ENCODE data around the gene ISG20L2.

Gene ISG20L2

GRCh38 chr1:156727926-156728598, 504 bp downstream of the ISG20L2 start, which contains the start of gene METTL25B:
Gene METTL25B (plus strand): TSS chr1:156728469. CDS start chr1:156729105, 636 bp downstream.
- Histone ChIP-seq H3K27me3 (replicated peaks; ENCODE audit: insufficient read depth, low read length) (no peaks in the 10 kb centered on the region), H3K79me2 (ENCODE audit: low read length) (peaks cover 67% of the 10 kb centered on the region), H3K9me3 (replicated peaks; ENCODE audit: insufficient read depth, low read length) (no peaks in the 10 kb centered on the region), H2AFZ (ENCODE audit: low read length) (peak within 1 kb of the TSS; percentile 90), H3K27ac (ENCODE audit: low read length) (peak within 1 kb of the TSS; percentile 56), H4K20me1 (ENCODE audit: insufficient read depth, low read length) (peaks cover 21% of the 10 kb centered on the region), H3K36me3 (replicated peaks; ENCODE audit: insufficient read depth, low read length) (peaks cover 14% of the 10 kb centered on the region), H3K4me1 (ENCODE audit: low read length) (peaks cover 16% of the 10 kb centered on the region), H3K4me3 (ENCODE audit: low read length) (peak within 1 kb of the TSS; percentile 95), H3K9me2 (replicated peaks; ENCODE audit: insufficient read depth, low read length) (no peaks in the 10 kb centered on the region), H3K4me2 (ENCODE audit: low read depth, low read length) (peak within 1 kb of the TSS; percentile 97), H3F3A (ENCODE audit: insufficient read depth, low read length) (peaks cover 32% of the 10 kb centered on the region), H3K9ac (ENCODE audit: low read length) (peak within 1 kb of the TSS; percentile 85)
- TF ChIP-seq EZH2 (optimal IDR thresholded peaks at IDR 0.05; ENCODE audit: low read depth, low read length): no peak
- DNase-seq: peak; percentile 93

DNA sequence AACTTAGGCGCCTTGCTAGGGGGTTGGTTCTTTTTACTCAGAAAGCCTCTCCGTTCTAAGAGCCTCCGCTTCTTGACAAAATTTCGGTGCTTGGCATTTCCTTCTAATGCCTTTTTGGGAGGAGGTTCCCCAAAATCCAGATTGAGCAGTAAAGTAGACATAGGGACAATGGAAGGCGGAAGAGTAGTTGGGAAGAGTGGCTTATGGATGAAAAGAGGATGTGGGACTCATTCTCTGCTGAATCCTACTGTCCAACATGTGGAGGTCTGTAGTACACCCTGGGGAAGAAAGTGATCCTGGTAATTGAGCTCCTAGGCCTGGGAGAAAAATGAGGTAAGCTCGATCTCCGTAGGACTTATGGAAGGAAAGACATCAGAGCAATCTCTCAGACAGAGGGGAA, 1.1 kb downstream of the ISG20L2 start:
- Histone ChIP-seq H3K4me2 (ENCODE audit: low read depth, low read length) (peak overlapping the region; percentile 97), H2AFZ (ENCODE audit: low read length) (no peak overlapping the region), H3F3A (ENCODE audit: insufficient read depth, low read length) (peaks cover 32% of the 10 kb centered on the region), H3K9me3 (replicated peaks; ENCODE audit: insufficient read depth, low read length) (no peaks in the 10 kb centered on the region), H3K27me3 (replicated peaks; ENCODE audit: insufficient read depth, low read length) (no peaks in the 10 kb centered on the region), H4K20me1 (ENCODE audit: insufficient read depth, low read length) (peaks cover 21% of the 10 kb centered on the region), H3K9me2 (replicated peaks; ENCODE audit: insufficient read depth, low read length) (no peaks in the 10 kb centered on the region), H3K36me3 (replicated peaks; ENCODE audit: insufficient read depth, low read length) (peaks cover 19% of the 10 kb centered on the region), H3K4me3 (ENCODE audit: low read length) (peak overlapping the region; percentile 95), H3K9ac (ENCODE audit: low read length) (peak overlapping the region; percentile 85), H3K4me1 (ENCODE audit: low read length) (peaks cover 16% of the 10 kb centered on the region), H3K27ac (ENCODE audit: low read length) (peak overlapping the region; percentile 56; the same call in 1 of the 2 replicates), H3K79me2 (ENCODE audit: low read length) (peaks cover 73% of the 10 kb centered on the region)
- TF ChIP-seq EZH2phosphoT487 (IDR thresholded peaks at IDR 0.05; ENCODE audit: low read length): no peak
- TF ChIP-seq CTCF (IDR thresholded peaks at IDR 0.05; ENCODE audit: low read length): no peak
- no peak for TF ChIP-seq EZH2 (optimal IDR thresholded peaks at IDR 0.05; ENCODE audit: low read depth, low read length)
- DNase-seq: no peak

DNA sequence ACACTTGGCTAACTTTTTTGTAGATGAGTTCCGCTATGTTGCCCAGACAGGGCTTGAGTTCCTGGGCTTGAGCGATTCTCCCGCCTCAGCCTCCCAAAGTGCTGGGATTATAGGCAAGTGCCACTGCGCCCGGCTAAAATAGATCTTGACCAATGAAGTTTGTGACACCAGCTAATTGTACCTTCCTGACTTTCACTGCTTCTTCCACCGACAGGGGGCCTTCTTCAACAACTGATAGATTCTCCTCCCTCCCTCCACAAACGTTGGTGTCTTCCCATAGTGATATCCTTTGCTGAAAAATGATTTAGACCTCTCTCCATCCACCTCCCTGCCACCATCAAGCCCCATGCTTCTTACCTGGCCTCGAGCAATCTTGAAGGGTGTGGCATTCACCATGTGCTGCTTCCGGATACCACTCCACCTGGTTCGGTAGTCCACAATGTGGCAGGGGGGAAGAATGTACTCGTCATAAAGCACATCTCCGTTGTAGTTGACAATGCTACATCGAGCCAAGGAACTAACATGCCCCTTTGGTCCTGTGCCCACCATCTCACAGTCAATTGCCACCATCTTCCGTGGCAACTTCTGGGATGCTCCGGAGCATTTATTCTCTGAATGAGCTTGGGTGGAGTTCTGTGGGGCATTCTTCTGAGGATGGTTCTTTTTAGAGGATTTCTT, 1.9 kb downstream of the ISG20L2 start:
- H3K27ac ChIP-seq (ENCODE audit: low read length): peak overlapping the region; percentile 56; the same call in 1 of the 2 replicates
- no peaks in the 10 kb centered on the region for H3K27me3 ChIP-seq (replicated peaks; ENCODE audit: insufficient read depth, low read length)
- peak overlapping the region; percentile 85; the same call in 1 of the 2 replicates for H3K9ac ChIP-seq (ENCODE audit: low read length)
- peak; percentile 84 for DNase-seq
- H3K9me2 ChIP-seq (replicated peaks; ENCODE audit: insufficient read depth, low read length): no peaks in the 10 kb centered on the region
- peaks cover 32% of the 10 kb centered on the region for H3F3A ChIP-seq (ENCODE audit: insufficient read depth, low read length)
- peaks cover 16% of the 10 kb centered on the region for H3K4me1 ChIP-seq (ENCODE audit: low read length)
- peaks cover 19% of the 10 kb centered on the region for H3K36me3 ChIP-seq (replicated peaks; ENCODE audit: insufficient read depth, low read length)
- peak overlapping the region; percentile 95 for H3K4me3 ChIP-seq (ENCODE audit: low read length)
- H3K9me3 ChIP-seq (replicated peaks; ENCODE audit: insufficient read depth, low read length): no peaks in the 10 kb centered on the region
- no peak overlapping the region for H2AFZ ChIP-seq (ENCODE audit: low read length)
- peaks cover 77% of the 10 kb centered on the region for H3K79me2 ChIP-seq (ENCODE audit: low read length)
- peaks cover 21% of the 10 kb centered on the region for H4K20me1 ChIP-seq (ENCODE audit: insufficient read depth, low read length)
- TF ChIP-seq CTCF (IDR thresholded peaks at IDR 0.05; ENCODE audit: low read length) (peak; percentile 89), EZH2 (optimal IDR thresholded peaks at IDR 0.05; ENCODE audit: low read depth, low read length) (no peak)
- H3K4me2 ChIP-seq (ENCODE audit: low read depth, low read length): peak overlapping the region; percentile 97

Measured in MM.1S (cell line).